GM12878 (cell line): ENCODE results near the gene NDUFAB1. TPM values are rescaled to one million over a fixed set of nuclear protein-coding genes. Genes with fewer than 3 reads are reported as not detected.

Source experiments
- ATAC-seq: fragments of 200-7000 bp; cut with Tn5 transposase; 3 replicates; pipeline ENCODE4 v1.9.1; 2020; ENCODE audit warnings: mild to moderate bottlenecking, moderate library complexity
- BruUV-seq: library from RNA; stranded (reverse); fragments of 400-500 nt; replicated peaks from 2 replicates; lab custom pipeline; 2021; lab: Mats Ljungman, UMichigan
- CTCF ChIA-PET: fragments of 300-600 bp; sonication (Branson Sonifier 250); formaldehyde crosslinking; extraction: SDS; loops from one replicate; lab custom pipeline; 2021; ENCODE audit warnings: inconsistent platforms; lab: Yijun Ruan, JAX
- POLR2A ChIA-PET: fragments of 350-600 bp; formaldehyde crosslinking; extraction: SDS; loops from one replicate; lab custom pipeline; 2021; ENCODE audit warnings: inconsistent platforms; lab: Charles Lee
- RAD21 ChIA-PET: fragments of 300-600 bp; sonication (Branson Sonifier 250); formaldehyde crosslinking; loops from one replicate; lab custom pipeline; 2023; ENCODE audit warnings: antibody characterized with exemption; ENCODE audit not compliant: unreplicated experiment; lab: Charles Lee
- SMC1A ChIA-PET: fragments of 300-600 bp; sonication (Branson Sonifier 250); formaldehyde crosslinking; loops from one replicate; lab custom pipeline; 2023; ENCODE audit not compliant: unreplicated experiment, uncharacterized antibody; lab: Charles Lee
- DNase-seq: peaks from one replicate; pipeline ENCODE4 v3.0.0-alpha.2; 2011; ENCODE audit warnings: low read depth, low spot score
- FAIRE-seq: peaks from 3 replicates; lab custom pipeline; 2011; peaks lifted over from hg19 to GRCh38; lab: Jason Lieb, UNC
- H2AFZ ChIP-seq: 2 replicates; pipeline ENCODE4 v1.6.0; 2011; ENCODE audit warnings: low read depth, low read length, control low read depth; ENCODE audit not compliant: control insufficient read depth
- H3K27ac ChIP-seq: 2 replicates; pipeline ENCODE4 v1.5.1; 2011; ENCODE audit warnings: control low read depth; ENCODE audit not compliant: control insufficient read depth, insufficient read depth
- H3K27me3 ChIP-seq, 2 experiments: replicated peaks in 1 of 2; 2 replicates each; pipeline versions ENCODE4 v1.6.0 to v1.6.1; 2011; ENCODE audit warnings: low read length in 1 of 2; ENCODE audit not compliant: control insufficient read depth in 2 of 2, insufficient read depth in 2 of 2
- H3K36me3 ChIP-seq, 2 experiments: 2 replicates each; pipeline ENCODE4 v1.5.1; 2011; ENCODE audit warnings: low read length in 1 of 2; ENCODE audit not compliant: control insufficient read depth in 2 of 2, insufficient read depth in 2 of 2
- H3K4me1 ChIP-seq: 2 replicates; pipeline ENCODE4 v1.6.1; 2011; ENCODE audit warnings: mild to moderate bottlenecking, low read length, moderate library complexity, mixed read lengths; ENCODE audit not compliant: control insufficient read depth, insufficient read depth
- H3K4me2 ChIP-seq: 2 replicates; pipeline ENCODE4 v1.6.0; 2011; ENCODE audit warnings: control low read depth; ENCODE audit not compliant: control insufficient read depth, insufficient read depth
- H3K4me3 ChIP-seq: fragments of 200-600 bp; sonication (generic); 2 replicates; pipeline ENCODE4 v1.5.1; 2016
- H3K79me2 ChIP-seq: 2 replicates; pipeline ENCODE4 v1.6.0; 2011; ENCODE audit warnings: low read length; ENCODE audit not compliant: control insufficient read depth, insufficient read depth
- H3K9ac ChIP-seq: 2 replicates; pipeline ENCODE4 v1.8.0; 2011; ENCODE audit warnings: low read length, control low read depth, mixed read lengths; ENCODE audit not compliant: control insufficient read depth, insufficient read depth
- H3K9me3 ChIP-seq: replicated peaks from 3 replicates; pipeline ENCODE4 v1.5.1; 2011; ENCODE audit warnings: mild to moderate bottlenecking, low read length; ENCODE audit not compliant: control insufficient read depth, insufficient read depth
- H4K20me1 ChIP-seq: 2 replicates; pipeline ENCODE4 v1.6.0; 2011; ENCODE audit not compliant: control insufficient read depth, insufficient read depth
- BCL11A ChIP-seq: IDR thresholded peaks from 2 replicates; pipeline ENCODE4 v1.6.1; 2011; ENCODE audit warnings: low read depth, low read length
- ESRRA ChIP-seq: IDR thresholded peaks from 2 replicates; pipeline ENCODE4 v1.6.1; 2012; ENCODE audit warnings: mild to moderate bottlenecking, low read length, improper control_type of control experiment
- GATAD2B ChIP-seq: fragments of 450-650 bp; conservative IDR thresholded peaks from 2 replicates; pipeline ENCODE4 v1.6.1; 2017; ENCODE audit warnings: low read depth, mild to moderate bottlenecking, moderate library complexity
- PBX3 ChIP-seq: IDR thresholded peaks from 2 replicates; pipeline ENCODE4 v1.6.1; 2011; ENCODE audit warnings: mild to moderate bottlenecking, low read depth, low read length, moderate library complexity; ENCODE audit not compliant: insufficient replicate concordance
- SMAD5 ChIP-seq: IDR thresholded peaks from 2 replicates; pipeline ENCODE4 v1.6.1; 2016; ENCODE audit warnings: antibody characterized with exemption, low read depth
- SPI1 ChIP-seq: IDR thresholded peaks from 2 replicates; pipeline ENCODE4 v1.6.1; 2011; ENCODE audit warnings: low read depth, mild to moderate bottlenecking, low read length, moderate library complexity, borderline replicate concordance; ENCODE audit not compliant: insufficient read depth
- SREBF1 ChIP-seq: IDR thresholded peaks from 2 replicates; pipeline ENCODE4 v1.6.1; 2012; ENCODE audit warnings: mild to moderate bottlenecking, low read length
- WGBS: methylation state at CpG from one replicate; pipeline ENCODE4 v1.1.6; 2016; ENCODE audit warnings: low lambda C conversion rate; ENCODE audit not compliant: insufficient replicate concordance, insufficient coverage; ENCODE audit errors: missing lambda C conversion rate; 5-methylcytosine and 5-hydroxymethylcytosine counted together
- in situ Hi-C: fragments of 300-500 bp; cut with MboI; formaldehyde crosslinking; loops from 9 replicates; pipeline ENCODE4 v1.14.3; 2018; ENCODE audit warnings: mixed read lengths
- intact Hi-C: fragments of 100-400 bp; cut with micrococcal nuclease; formaldehyde crosslinking; loops from one replicate; pipeline ENCODE4 v1.14.2; 2022; ENCODE audit not compliant: unreplicated experiment
- polyA plus RNA-seq, 11 experiments: library from polyadenylated mRNA; depleted of rRNA in 4 of 11; unstranded in 6 of 11; stranded (reverse) in 5 of 11; fragments of >200 nt; fragmentation: Nextera tagmentation in 4 of 11; fragmentation: Illumina TruSeq in 1 of 11; extraction: Ambion mirVana in 4 of 11; extraction: Trizol in 1 of 11; gene quantifications; 1 replicate in 1 of 11; 2 replicates in 10 of 11; pipeline versions ENCODE4 v1.2.1 to v1.2.3, GENCODE V29; 2011 to 2016; ENCODE audit warnings: inconsistent platforms in 2 of 11, missing spikeins in 2 of 11, low read depth in 1 of 11
- total RNA-seq, 4 experiments: library from RNA; depleted of rRNA in 3 of 4; stranded (reverse); fragments of >200 nt in 3 of 4; fragmentation: Illumina TruSeq in 1 of 4; extraction: Trizol in 1 of 4; gene quantifications; 2 replicates each; pipeline versions ENCODE4 v1.2.1 to v1.2.3, GENCODE V29; 2013 to 2021

Gene NDUFAB1
- total and polyA plus RNA-seq, 10 of the 15 experiments (the other 5 are each of a cell fraction or from before 2014, with no cell fraction given): 79.9 to 584 (median 231) TPM

GRCh38 chr16:23579371-23579770 lies 16.7 kb downstream of the NDUFAB1 start:
- Histone ChIP-seq H3K36me3 (peaks cover 3 to 15% of the 10 kb centered on the region in 2 experiments), H4K20me1 (no peaks in the 10 kb centered on the region), H3K27me3 (no peaks in the 10 kb centered on the region), H3K79me2 (no peaks in the 10 kb centered on the region), H2AFZ (no peak overlapping the region), H3K4me1 (no peaks in the 10 kb centered on the region), H3K4me2 (no peak overlapping the region), H3K9me3 (no peaks in the 10 kb centered on the region), H3K27ac (no peak overlapping the region), H3K9ac (no peak overlapping the region), H3K4me3 (no peak overlapping the region)
- no peak for TF ChIP-seq SPI1
- TF ChIP-seq GATAD2B: no peak
- no peak for TF ChIP-seq BCL11A
- TF ChIP-seq SMAD5: no peak
- TF ChIP-seq PBX3: no peak
- no peak for TF ChIP-seq SREBF1
- TF ChIP-seq ESRRA: no peak
- ATAC-seq (no peak), DNase-seq (no peak), FAIRE-seq (no peak)
- ChIA-PET POLR2A (no interaction called here), SMC1A (no interaction called here), RAD21 (no interaction called here), CTCF (interaction anchor here (0.6 kb wide), 1 partner anchor 488 kb away, joined by 3 read pairs; no protein-coding TSS in a partner anchor)
- in situ Hi-C loops: no loop called here
- WGBS: 96% methylated on average over 4 of the region's 4 CpGs
- no TSS peak for BruUV-seq
- intact Hi-C loops: no loop called here
